NB4 (cell line): Measurements from ENCODE around the gene DLG2.

Source experiments
- DNase-seq: peaks from one replicate; pipeline ENCODE4 v3.0.0; 2010; ENCODE audit warnings: low read depth
- H3K4me3 ChIP-seq: one replicate; pipeline ENCODE4 v1.5.1; 2011; ENCODE audit warnings: mild to moderate bottlenecking, low read depth, low read length, moderate library complexity
- CTCF ChIP-seq: IDR thresholded peaks from one replicate; pipeline ENCODE4 v1.5.1; 2012; ENCODE audit warnings: low read depth, low read length
- MAX ChIP-seq: IDR thresholded peaks from 2 replicates; pipeline ENCODE4 v1.6.1; 2011; ENCODE audit warnings: low read depth, low read length
- MYC ChIP-seq: IDR thresholded peaks from 2 replicates; pipeline ENCODE4 v1.6.1; 2011; ENCODE audit warnings: low read depth, low read length
- POLR2A ChIP-seq: IDR thresholded peaks from 2 replicates; pipeline ENCODE4 v1.6.1; 2011; ENCODE audit warnings: mild to moderate bottlenecking; ENCODE audit not compliant: insufficient read length; ENCODE audit errors: extremely low read depth

The DLG2 gene

GRCh38 chr11:83835423-83835822 lies 1791.7 kb downstream of the DLG2 start:
- no peak for TF ChIP-seq POLR2A
- no peak for TF ChIP-seq CTCF
- TF ChIP-seq MYC: no peak
- no peak for TF ChIP-seq MAX
- no peak for DNase-seq
- H3K4me3 ChIP-seq: no peak overlapping the region

- TF ChIP-seq MYC (no peak), CTCF (no peak), POLR2A (no peak), MAX (no peak)
- H3K4me3 ChIP-seq: no peak overlapping the region
- DNase-seq: no peak
These were observed 1795.2 kb downstream of the DLG2 start for GRCh38 chr11:83831929-83832328.

GRCh38 chr11:83827940-83828554 lies 1799.1 kb downstream of the DLG2 start:
- peak; percentile 68 for DNase-seq
- no peak overlapping the region for H3K4me3 ChIP-seq
- TF ChIP-seq CTCF (peak; percentile 48), MAX (no peak)

GRCh38 chr11:83827520-83827919 lies 1799.6 kb downstream of the DLG2 start:
- H3K4me3 ChIP-seq: no peak overlapping the region
- TF ChIP-seq MAX (no peak), MYC (no peak), CTCF (no peak), POLR2A (no peak)
- no peak for DNase-seq

GRCh38 chr11:83826078-83826477 lies 1801.1 kb downstream of the DLG2 start:
- TF ChIP-seq MYC (no peak), POLR2A (no peak), CTCF (no peak), MAX (no peak)
- no peak for DNase-seq

GRCh38 chr11:83823461-83824025 lies 1803.6 kb downstream of the DLG2 start:
- TF ChIP-seq CTCF: no peak
- no peak for TF ChIP-seq MYC
- no peak for TF ChIP-seq MAX
- TF ChIP-seq POLR2A: no peak

More at GRCh38 chr11:83826078-83826477, 1801.1 kb downstream of the DLG2 start:
- H3K4me3 ChIP-seq: no peak overlapping the region

More at GRCh38 chr11:83823461-83824025, 1803.6 kb downstream of the DLG2 start:
- H3K4me3 ChIP-seq: no peak overlapping the region
- no peak for DNase-seq
